K562 (cell line): Measurements from ENCODE around the gene SPATA25. TPM values are rescaled to one million over a fixed set of nuclear protein-coding genes. Genes with fewer than 3 reads are reported as not detected.

Experiments
- ARID1B ChIP-seq: fragments of 450-650 bp; IDR thresholded peaks from 2 replicates; pipeline ENCODE4 v1.6.1; 2016; ENCODE audit warnings: antibody characterized with exemption, mild to moderate bottlenecking, inconsistent platforms
- ATF4 ChIP-seq: fragments of 450-650 bp; formaldehyde crosslinking; IDR thresholded peaks from 2 replicates; pipeline ENCODE4 v1.4.0; 2022; ENCODE audit warnings: mild to moderate bottlenecking, moderate library complexity
- ETV5 ChIP-seq: sonication (generic); formaldehyde crosslinking; IDR thresholded peaks from 2 replicates; pipeline ENCODE4 v1.4.0; 2020; ENCODE audit warnings: low read depth, mild to moderate bottlenecking, missing genetic modification reagents
- KDM5B ChIP-seq: fragments of 200-600 bp; sonication (generic); IDR thresholded peaks from 2 replicates; pipeline ENCODE4 v1.6.1; 2012; ENCODE audit warnings: low read depth, mild to moderate bottlenecking, moderate library complexity, low read length, control low read depth, inconsistent platforms; ENCODE audit not compliant: insufficient replicate concordance
- MBD1 ChIP-seq: fragments of 250-450 bp; sonication (Bioruptor Pico); IDR thresholded peaks from 2 replicates; pipeline ENCODE4 v1.8.0; 2022; ENCODE audit warnings: inconsistent platforms
- NEUROD1 ChIP-seq: fragments of 150-350 bp; IDR thresholded peaks from 2 replicates; pipeline ENCODE4 v1.6.1; 2014; ENCODE audit warnings: borderline replicate concordance, low read length, low read depth; ENCODE audit not compliant: partially characterized antibody
- NFIC ChIP-seq: fragments of 450-650 bp; IDR thresholded peaks from 2 replicates; pipeline ENCODE4 v1.6.1; 2017; ENCODE audit warnings: mild to moderate bottlenecking, inconsistent platforms
- POLR2B ChIP-seq: fragments of 450-650 bp; IDR thresholded peaks from 2 replicates; pipeline ENCODE4 v1.6.1; 2018; ENCODE audit warnings: low read depth; ENCODE audit not compliant: partially characterized antibody
- REST ChIP-seq, 2 experiments: fragments of 450-650 bp; formaldehyde crosslinking in 1 of 2; IDR thresholded peaks; 2 replicates each; pipeline versions ENCODE4 v1.4.0 to v1.6.1; 2014 to 2020; ENCODE audit warnings: mild to moderate bottlenecking in 2 of 2, borderline replicate concordance in 1 of 2, low read depth in 1 of 2
- USF1 ChIP-seq: sonication (generic); formaldehyde crosslinking; IDR thresholded peaks from 2 replicates; pipeline ENCODE4 v1.9.0; 2022; ENCODE audit warnings: mild to moderate bottlenecking, missing genetic modification reagents
- ZFPM2 ChIP-seq: fragments of 250-450 bp; sonication (Bioruptor Pico); IDR thresholded peaks from 2 replicates; pipeline ENCODE4 v1.5.1; 2022; ENCODE audit warnings: mild to moderate bottlenecking
- ZNF316 ChIP-seq: fragments of 450-650 bp; IDR thresholded peaks from 2 replicates; pipeline ENCODE4 v1.6.1; 2016
- polyA plus RNA-seq, 8 experiments: library from polyadenylated mRNA; depleted of rRNA in 4 of 8; stranded (reverse) in 5 of 8; unstranded in 3 of 8; fragments of >200 nt; fragmentation: Nextera tagmentation in 2 of 8; fragmentation: Illumina TruSeq in 1 of 8; extraction: Ambion mirVana in 2 of 8; extraction: Trizol in 1 of 8; gene quantifications; 2 replicates each; pipeline versions ENCODE4 v1.2.1 to v1.2.3, GENCODE V29; 2011 to 2014; ENCODE audit warnings: inconsistent platforms in 1 of 8, missing spikeins in 1 of 8
- total RNA-seq, 7 experiments: library from RNA; depleted of rRNA in 6 of 7; stranded (reverse); fragments of >200 nt in 6 of 7; fragmentation: Illumina TruSeq in 2 of 7; extraction: Trizol in 2 of 7; gene quantifications; 2 replicates each; pipeline versions ENCODE4 v1.2.1 to v1.2.3, GENCODE V29; 2011 to 2021; ENCODE audit warnings: low replicate concordance in 1 of 7

Gene SPATA25
- total and polyA plus RNA-seq, 9 of the 15 experiments (the other 6 are each of a cell fraction or from before 2014, with no cell fraction given): 0.21 to 0.95 (median 0.53) TPM; not detected in 3

- TF ChIP-seq REST (IDR thresholded peaks at IDR 0.05; ENCODE audit: borderline replicate concordance) (peak; percentile 60), REST (CRISPR knock-in tag; IDR thresholded peaks at IDR 0.05; ENCODE audit: low read depth) (no peak), KDM5B (peak; percentile 67), ZFPM2 (0 out of 2 replicates have a peak, but pooled peaks have one; percentile 52), ETV5 (CRISPR knock-in tag) (peak; percentile 96), NEUROD1 (peak; percentile 5), USF1 (peak; percentile 45; the same call in 1 of the 2 replicates), ATF4 (CRISPR knock-in tag) (peak; percentile 74), ZNF316 (peak; percentile 60), ARID1B (peak; percentile 77), NFIC (peak; percentile 41; the same call in 1 of the 2 replicates), MBD1 (CRISPR knock-in tag) (no peak), POLR2B (peak; percentile 91)
These were observed 23.5 kb upstream of the SPATA25 start (continued) for GRCh38 chr20:45910670-45911485.
